PC-3 (cell line): ENCODE measurements around the gene NAGPA. TPM values are rescaled to one million over a fixed set of nuclear protein-coding genes. Genes with fewer than 3 reads are reported as not detected.
A peak's percentile ranks its signal among the peaks of the same experiment; 100 is the strongest.

ENCODE experiments used
- ATAC-seq: fragments of 200-7000 bp; cut with Tn5 transposase; 2 replicates; pipeline ENCODE4 v1.9.1; 2020; ENCODE audit warnings: mild to moderate bottlenecking, moderate library complexity
- BruUV-seq: library from RNA; stranded (reverse); fragments of 400-500 nt; replicated peaks from 2 replicates; lab custom pipeline; 2021; lab: Mats Ljungman, UMichigan
- CTCF ChIA-PET: fragments of 300-600 bp; sonication (Branson Sonifier 250); formaldehyde crosslinking; loops from one replicate; lab custom pipeline; 2022; ENCODE audit warnings: antibody characterized with exemption; lab: Charles Lee
- POLR2A ChIA-PET: fragments of 300-600 bp; sonication (Branson Sonifier 250); formaldehyde crosslinking; loops from one replicate; lab custom pipeline; 2022; ENCODE audit warnings: antibody characterized with exemption; ENCODE audit not compliant: unreplicated experiment; lab: Charles Lee
- DNase-seq: peaks from one replicate; pipeline ENCODE4 v3.0.0-alpha.2; 2015
- H2AFZ ChIP-seq: fragments of 300-600 bp; sonication (generic); 2 replicates; pipeline ENCODE4 v1.6.0; 2016; ENCODE audit warnings: antibody characterized with exemption, low read length
- H3F3A ChIP-seq: fragments of 300-600 bp; sonication (generic); one replicate; pipeline ENCODE4 v1.6.0; 2017; ENCODE audit warnings: antibody characterized with exemption, low read length, control low read depth, mild to moderate bottlenecking; ENCODE audit not compliant: unreplicated experiment
- H3K27ac ChIP-seq: fragments of 300-600 bp; sonication (generic); 2 replicates; pipeline ENCODE4 v1.5.1; 2016; ENCODE audit warnings: mild to moderate bottlenecking, low read length
- H3K27me3 ChIP-seq: fragments of 300-600 bp; sonication (generic); 2 replicates; pipeline ENCODE4 v1.6.1; 2016; ENCODE audit warnings: low read length, mixed read lengths
- H3K36me3 ChIP-seq: fragments of 300-600 bp; sonication (generic); 2 replicates; pipeline ENCODE4 v1.6.1; 2016; ENCODE audit warnings: low read depth, mixed run types, low read length, mixed read lengths
- H3K4me1 ChIP-seq: fragments of 300-600 bp; sonication (generic); 2 replicates; pipeline ENCODE4 v1.5.1; 2016; ENCODE audit warnings: low read length; ENCODE audit not compliant: insufficient read depth
- H3K4me2 ChIP-seq: fragments of 300-600 bp; sonication (generic); 2 replicates; pipeline ENCODE4 v1.6.0; 2016; ENCODE audit warnings: low read length
- H3K4me3 ChIP-seq: fragments of 300-600 bp; sonication (generic); 2 replicates; pipeline ENCODE4 v1.5.1; 2016; ENCODE audit warnings: mild to moderate bottlenecking, low read length, mixed read lengths
- H3K79me2 ChIP-seq: fragments of 300-600 bp; sonication (generic); 2 replicates; pipeline ENCODE4 v1.6.1; 2017; ENCODE audit warnings: low read length, mixed read lengths
- H3K9ac ChIP-seq: fragments of 300-600 bp; sonication (generic); 2 replicates; pipeline ENCODE4 v1.6.0; 2016; ENCODE audit warnings: mild to moderate bottlenecking, low read length
- H3K9me2 ChIP-seq: fragments of 300-600 bp; sonication (generic); replicated peaks from 2 replicates; pipeline ENCODE4 v1.6.1; 2016; ENCODE audit warnings: mixed run types, low read length, mixed read lengths
- H3K9me3 ChIP-seq: fragments of 300-600 bp; sonication (generic); 2 replicates; pipeline ENCODE4 v1.6.1; 2016; ENCODE audit warnings: low read length, mixed read lengths
- H4K20me1 ChIP-seq: fragments of 300-600 bp; sonication (generic); 2 replicates; pipeline ENCODE4 v1.6.1; 2016; ENCODE audit warnings: low read length, mixed read lengths
- CTCF ChIP-seq: fragments of 300-600 bp; sonication (generic); conservative IDR thresholded peaks from 2 replicates; pipeline ENCODE4 v1.5.1; 2017; ENCODE audit warnings: antibody characterized with exemption, low read depth, mild to moderate bottlenecking, low read length
- EZH2 ChIP-seq: fragments of 300-600 bp; sonication (generic); IDR thresholded peaks from one replicate; pipeline ENCODE4 v1.6.1; 2017; ENCODE audit warnings: antibody characterized with exemption, mild to moderate bottlenecking, low read length; ENCODE audit not compliant: unreplicated experiment
- EZH2phosphoT487 ChIP-seq: fragments of 300-600 bp; sonication (generic); IDR thresholded peaks from 2 replicates; pipeline ENCODE4 v1.6.1; 2018; ENCODE audit warnings: mild to moderate bottlenecking, antibody characterized with exemption, low read length, borderline replicate concordance
- intact Hi-C: fragments of 100-400 bp; cut with micrococcal nuclease; formaldehyde crosslinking; loops from 2 replicates; pipeline ENCODE4 v1.9.0; 2023
- total RNA-seq: library from RNA; depleted of rRNA; stranded (reverse); fragments of >200 nt; gene quantifications from 2 replicates; pipeline ENCODE4 v1.2.3, GENCODE V29; 2014

NAGPA gene
- total RNA-seq, 1 experiment from 2014 or later, result 26.2 TPM

GRCh38 chr16:5056352-5056751 lies 22.6 kb upstream of the NAGPA start:
- H3K9me2 ChIP-seq, result no peaks in the 10 kb centered on the region
- H3K9me3 ChIP-seq, result no peaks in the 10 kb centered on the region
- no peaks in the 10 kb centered on the region for H3K79me2 ChIP-seq
- H3K4me3 ChIP-seq, result no peak overlapping the region
- H3F3A ChIP-seq, result no peaks in the 10 kb centered on the region
- H3K9ac ChIP-seq, result no peak overlapping the region
- no peaks in the 10 kb centered on the region for H3K27me3 ChIP-seq
- POLR2A ChIA-PET, result no interaction called here
- H3K27ac ChIP-seq, result no peak overlapping the region
- ATAC-seq, result peak; percentile 43
- CTCF ChIA-PET, result no interaction called here
- no TSS peak for BruUV-seq
- TF ChIP-seq CTCF, result peak; percentile 58
- TF ChIP-seq EZH2, result no peak
- H3K4me2 ChIP-seq, result no peak overlapping the region
- DNase-seq, result peak; percentile 18
- no peak overlapping the region for H2AFZ ChIP-seq
- intact Hi-C loops, result no loop called here
- H3K36me3 ChIP-seq, result no peaks in the 10 kb centered on the region
- no peaks in the 10 kb centered on the region for H3K4me1 ChIP-seq
- no peaks in the 10 kb centered on the region for H4K20me1 ChIP-seq

- intact Hi-C loops, result no loop called here
- H3F3A ChIP-seq, result no peaks in the 10 kb centered on the region
- no peak overlapping the region for H2AFZ ChIP-seq
- no peaks in the 10 kb centered on the region for H3K27me3 ChIP-seq
- H3K4me3 ChIP-seq, result no peak overlapping the region
- no peaks in the 10 kb centered on the region for H3K4me1 ChIP-seq
- TF ChIP-seq EZH2phosphoT487 (no peak), EZH2 (no peak), CTCF (no peak)
- H3K9me2 ChIP-seq, result no peaks in the 10 kb centered on the region
- H3K79me2 ChIP-seq, result no peaks in the 10 kb centered on the region
- H3K36me3 ChIP-seq, result no peaks in the 10 kb centered on the region
- H3K27ac ChIP-seq, result no peak overlapping the region
- no peak overlapping the region for H3K9ac ChIP-seq
- BruUV-seq, result no TSS peak
- DNase-seq (no peak), ATAC-seq (no peak)
- H4K20me1 ChIP-seq, result no peaks in the 10 kb centered on the region
- no peaks in the 10 kb centered on the region for H3K9me3 ChIP-seq
- ChIA-PET CTCF (no interaction called here), POLR2A (no interaction called here)
- H3K4me2 ChIP-seq, result no peak overlapping the region
These were observed 21.4 kb upstream of the NAGPA start for GRCh38 chr16:5054876-5055865.

- no peak overlapping the region for H2AFZ ChIP-seq
- no peaks in the 10 kb centered on the region for H3K36me3 ChIP-seq
- H3K4me3 ChIP-seq, result no peak overlapping the region
- no peaks in the 10 kb centered on the region for H3K9me3 ChIP-seq
- H3K4me1 ChIP-seq, result peaks cover 6% of the 10 kb centered on the region
- TF ChIP-seq EZH2, result no peak
- no peak for TF ChIP-seq EZH2phosphoT487
- no peak for TF ChIP-seq CTCF
- H3K9me2 ChIP-seq, result no peaks in the 10 kb centered on the region
- H3F3A ChIP-seq, result no peaks in the 10 kb centered on the region
- ChIA-PET CTCF (no interaction called here), POLR2A (no interaction called here)
- ATAC-seq (no peak), DNase-seq (no peak)
- BruUV-seq, result no TSS peak
- no peak overlapping the region for H3K4me2 ChIP-seq
- intact Hi-C loops, result no loop called here
- H3K27ac ChIP-seq, result no peak overlapping the region
- H4K20me1 ChIP-seq, result no peaks in the 10 kb centered on the region
- no peaks in the 10 kb centered on the region for H3K27me3 ChIP-seq
- no peaks in the 10 kb centered on the region for H3K79me2 ChIP-seq
- no peak overlapping the region for H3K9ac ChIP-seq
These were observed 13.2 kb upstream of the NAGPA start for GRCh38 chr16:5046914-5047313.
